ENCODE measurements around the gene CBLN3.
"Not testable (repeated sequence)": the region's sequence is repeated elsewhere in the genome, so short reads cannot be mapped to it uniquely, and the experiment has no call there.

Gene CBLN3

DNA sequence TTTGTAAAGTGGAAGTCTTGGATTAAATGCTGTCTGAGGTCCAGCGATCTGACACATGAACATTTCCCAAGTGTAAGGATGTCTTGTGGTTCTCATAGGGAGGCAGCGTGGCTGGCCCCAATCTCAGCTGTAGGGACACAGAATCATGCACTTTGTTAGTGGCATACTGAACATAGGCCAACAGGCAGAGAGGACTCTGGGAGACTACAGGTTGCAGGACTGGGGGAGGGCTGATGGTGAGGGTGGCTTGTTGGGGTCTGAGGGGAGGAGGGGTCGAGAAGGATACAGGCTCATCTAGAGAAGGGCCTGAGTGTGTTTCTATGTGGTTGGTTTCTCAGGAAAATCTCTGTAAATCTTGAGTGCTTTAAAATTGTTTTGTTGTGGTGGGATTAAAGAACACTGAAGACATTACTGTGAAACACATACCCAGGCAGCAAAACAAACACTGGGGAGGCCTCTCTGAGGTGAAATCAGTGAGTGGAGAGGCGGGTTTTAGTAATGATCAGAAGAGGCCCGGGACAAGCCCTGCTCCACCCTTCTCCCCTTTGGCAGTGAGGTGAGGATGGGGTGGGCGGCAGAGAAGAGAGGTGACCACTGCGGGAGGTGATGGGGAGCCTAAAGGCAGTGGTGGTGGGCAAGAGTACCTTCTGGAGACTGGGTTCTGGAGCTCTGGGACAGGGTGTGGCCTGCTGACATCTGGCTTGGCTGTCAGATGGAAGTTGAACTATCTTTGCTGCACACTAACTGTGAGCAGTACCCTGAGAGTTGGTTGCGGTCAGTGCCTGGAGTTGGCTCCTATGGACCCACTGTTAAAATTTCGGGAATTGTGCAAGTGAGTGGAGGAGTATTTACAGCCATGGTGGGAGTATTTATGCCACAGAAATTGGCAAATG lies 27.4 kb downstream of the CBLN3 start:
- DNase-seq (ENCODE audit: low read depth): no peak

DNA sequence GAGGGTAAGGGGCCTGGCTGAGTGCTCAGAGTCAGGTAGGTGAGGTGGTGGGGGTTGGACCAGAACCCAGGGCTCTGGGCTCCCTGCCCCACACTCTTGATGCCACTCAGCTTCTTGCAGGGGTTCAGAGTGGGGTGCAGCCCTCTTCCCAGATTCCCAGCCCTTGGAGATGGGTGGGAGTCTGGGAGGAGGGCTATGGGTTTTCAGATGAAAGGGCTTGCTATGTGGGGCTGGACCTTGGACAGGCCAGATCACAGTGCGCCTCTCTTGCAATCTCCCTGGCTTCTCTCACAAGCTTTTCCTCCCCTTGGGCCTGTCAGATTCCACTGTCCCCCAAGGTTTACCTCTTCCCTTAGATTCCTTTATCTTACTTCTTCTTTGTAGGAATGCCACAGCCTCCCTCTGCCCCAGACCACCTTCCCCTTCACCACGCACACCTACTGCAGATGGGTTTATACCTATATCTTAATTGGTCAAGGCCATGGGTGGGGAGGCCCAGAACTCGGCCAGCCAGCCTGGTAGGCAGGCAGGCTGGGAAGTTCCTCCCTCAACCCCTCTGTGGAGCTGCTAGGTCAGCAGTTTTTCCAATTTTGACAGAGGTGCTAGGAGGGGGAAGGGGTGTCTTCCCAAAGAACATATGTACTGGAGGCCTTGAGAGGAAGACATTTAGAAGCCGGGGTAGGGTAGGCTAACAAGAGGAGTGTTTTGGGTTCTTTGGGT lies 29.3 kb downstream of the CBLN3 start:
- no peak for DNase-seq (ENCODE audit: low read depth)

DNA sequence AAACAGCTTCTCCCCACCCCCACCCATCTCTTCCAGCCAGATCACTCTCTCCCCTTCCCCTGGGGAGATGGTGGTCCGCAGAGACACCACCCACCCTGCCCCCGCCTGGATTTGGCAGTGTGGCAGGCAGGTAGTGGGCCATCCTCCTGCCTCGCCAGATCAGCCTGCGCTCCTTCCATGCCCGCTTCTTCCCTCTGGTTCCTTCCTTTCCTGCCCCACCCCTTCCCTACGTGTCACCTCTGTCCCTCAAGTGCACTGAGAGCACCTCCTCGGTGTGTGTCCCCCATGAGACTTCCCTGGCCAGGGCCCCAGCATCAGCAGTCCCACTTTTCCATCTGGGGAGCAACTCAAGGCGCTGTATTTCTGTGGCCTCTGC lies 30.0 kb downstream of the CBLN3 start:
- no peak for DNase-seq (ENCODE audit: low read depth)

DNA sequence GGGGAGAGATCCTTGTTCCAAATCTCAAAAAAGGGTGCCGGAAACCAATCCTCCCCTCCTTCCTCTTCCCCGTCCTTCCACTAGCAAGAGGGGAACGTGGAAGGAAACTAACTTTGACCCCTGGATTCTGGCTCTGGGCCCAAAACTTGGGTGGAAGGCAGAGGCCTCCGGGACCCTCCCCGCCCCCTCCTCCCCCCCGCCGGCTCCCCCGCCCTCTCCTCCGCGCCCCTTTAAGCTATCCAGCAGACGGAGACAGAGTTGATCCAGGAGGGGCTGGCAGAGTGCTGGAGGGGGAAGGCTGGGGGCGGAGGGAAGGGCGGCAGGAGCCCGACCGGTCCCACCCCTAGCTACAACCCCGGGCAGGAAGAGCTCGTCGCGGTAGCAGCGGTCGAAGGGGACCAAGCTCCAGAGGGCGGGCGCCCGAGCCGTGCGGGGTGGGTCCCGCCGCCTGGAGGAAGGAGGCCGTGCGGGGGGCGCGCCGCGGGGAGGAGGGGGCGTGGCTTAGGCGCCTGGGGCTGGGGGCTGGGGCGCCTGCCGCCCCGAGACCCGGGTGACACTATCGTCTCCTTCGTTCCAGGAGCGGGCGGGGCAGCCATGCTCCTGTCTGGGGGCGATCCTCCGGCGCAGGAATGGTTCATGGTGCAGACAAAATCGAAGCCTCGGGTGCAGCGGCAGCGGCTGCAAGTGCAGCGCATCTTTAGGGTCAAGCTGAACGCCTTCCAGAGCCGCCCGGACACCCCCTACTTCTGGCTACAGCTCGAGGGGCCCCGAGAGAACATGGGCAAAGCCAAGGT lies 30.6 kb downstream of the CBLN3 start, which contains the start of gene NYNRIN:
NYNRIN (plus strand) TSS at position 351 of the 794 bp plus-strand sequence; CDS start at position 595, 244 bp downstream.
- DNase-seq (ENCODE audit: low read depth): peak; percentile 38

DNA sequence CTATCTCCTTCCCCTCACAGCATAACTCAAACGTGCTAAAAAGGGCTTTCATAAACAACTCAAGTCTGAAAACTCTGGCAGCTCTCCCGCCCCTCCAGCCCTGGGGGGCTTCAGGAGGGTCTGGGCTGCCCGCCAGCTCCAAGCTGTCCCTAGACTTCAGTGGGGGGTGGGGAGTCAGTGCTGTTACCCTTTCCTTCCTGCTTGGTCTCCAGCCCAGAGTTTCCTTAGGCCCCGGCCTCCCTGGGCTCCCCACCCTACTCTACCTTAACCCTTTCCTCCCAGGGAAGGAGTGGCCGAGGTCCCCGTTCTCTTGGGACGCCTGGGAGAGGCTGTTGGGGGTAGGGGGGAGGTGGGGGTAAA lies 31.2 kb downstream of the CBLN3 start:
- no peak for DNase-seq (ENCODE audit: low read depth)

DNA sequence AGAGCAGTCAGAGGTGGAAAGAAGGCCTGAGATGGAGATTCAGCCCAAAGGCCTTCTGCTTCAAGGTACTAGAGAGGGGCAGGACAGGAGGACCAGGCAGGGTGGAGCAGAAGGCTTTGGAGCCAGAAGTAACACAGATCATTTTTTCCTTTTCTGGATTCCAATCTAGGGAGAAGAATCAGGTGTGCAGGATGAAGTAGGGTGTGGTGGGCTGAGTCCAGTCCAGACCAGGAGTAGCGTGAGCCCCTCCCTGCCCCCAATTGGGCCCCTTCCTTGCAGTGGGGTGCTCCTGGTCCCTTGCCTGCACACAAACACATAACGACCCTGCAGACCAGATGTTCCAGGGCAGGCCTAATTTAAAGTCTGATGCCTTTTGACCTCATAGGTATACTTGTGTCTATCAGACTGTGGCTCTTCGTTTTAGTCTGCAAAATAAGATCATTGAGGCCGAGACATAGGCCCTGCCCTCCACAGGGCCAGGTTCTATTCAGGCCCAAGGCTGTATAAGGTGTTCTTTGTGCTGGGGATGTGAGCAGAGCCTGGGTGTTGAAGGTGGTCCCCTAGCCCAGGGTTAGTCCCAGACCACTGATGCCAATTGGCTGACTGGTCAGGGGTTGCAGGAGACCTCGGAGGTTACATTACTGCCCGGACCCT lies 31.7 kb downstream of the CBLN3 start:
- no peak for DNase-seq (ENCODE audit: low read depth)

DNA sequence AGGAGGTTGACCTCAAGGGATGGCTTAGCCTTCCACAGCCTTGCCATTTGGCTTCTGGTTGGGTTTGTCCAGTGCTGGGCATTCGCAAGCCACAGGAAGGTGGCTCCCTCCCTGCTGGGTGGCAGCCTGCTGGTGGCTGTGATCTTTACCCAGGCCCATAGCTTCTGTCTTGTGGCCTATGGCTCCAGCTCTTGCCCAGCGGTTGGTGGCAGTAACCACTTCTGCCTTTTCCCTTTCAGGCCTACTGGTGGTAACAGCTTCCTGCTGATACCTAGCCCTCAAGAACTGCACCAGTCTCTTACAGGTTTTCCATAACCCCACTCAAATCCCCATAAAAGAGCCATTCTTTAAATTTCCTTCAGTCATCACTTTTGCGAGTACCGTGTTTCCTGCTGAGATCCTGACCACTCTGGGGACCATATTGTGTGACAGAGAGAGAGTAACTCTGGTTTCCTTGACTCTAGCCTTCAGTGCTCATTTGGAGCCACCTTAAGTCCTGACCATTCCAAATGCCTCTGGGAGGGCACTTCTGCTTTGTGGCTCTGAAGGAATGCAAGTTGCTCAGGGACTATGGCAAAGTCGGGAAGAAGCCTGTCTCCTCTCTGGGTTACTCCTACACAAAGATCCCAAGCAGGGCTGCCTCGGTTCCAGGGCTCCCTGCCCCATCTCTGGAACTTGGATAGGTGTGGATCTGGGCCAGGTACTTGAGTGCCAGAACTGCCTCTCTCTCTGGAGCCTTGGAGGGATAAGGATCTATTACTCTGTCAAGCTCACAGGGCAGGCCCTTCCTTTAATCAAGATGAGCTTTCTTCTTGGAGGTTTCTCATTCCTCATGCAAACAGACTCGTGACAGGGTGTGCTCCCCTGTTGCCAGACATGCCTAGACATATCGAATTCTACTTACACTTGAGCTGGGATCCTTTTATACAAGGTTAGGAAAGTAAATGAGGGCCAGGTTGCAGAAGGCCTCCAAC lies 33.6 kb downstream of the CBLN3 start:
- no peak for DNase-seq (ENCODE audit: low read depth)

DNA sequence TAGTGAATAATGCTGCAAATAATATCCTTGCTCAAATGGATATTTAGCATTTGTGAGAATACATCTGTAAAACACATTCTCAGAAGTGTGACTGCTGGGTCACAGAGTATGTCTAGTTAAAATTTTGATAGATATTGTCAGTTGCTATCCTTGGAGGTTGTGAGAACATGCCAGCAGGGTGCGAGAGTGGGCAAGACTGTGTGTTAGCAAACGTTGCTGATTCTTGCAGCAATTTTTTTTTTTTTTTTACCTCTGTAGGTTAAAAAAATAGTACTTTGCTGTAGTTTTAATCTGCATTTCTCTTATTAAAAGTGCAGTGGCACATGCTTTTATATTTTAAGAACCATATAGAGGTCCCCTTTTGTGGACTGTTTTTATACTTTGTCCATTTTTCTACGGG lies 35.2 kb downstream of the CBLN3 start:
- no peak for DNase-seq (ENCODE audit: low read depth)

DNA sequence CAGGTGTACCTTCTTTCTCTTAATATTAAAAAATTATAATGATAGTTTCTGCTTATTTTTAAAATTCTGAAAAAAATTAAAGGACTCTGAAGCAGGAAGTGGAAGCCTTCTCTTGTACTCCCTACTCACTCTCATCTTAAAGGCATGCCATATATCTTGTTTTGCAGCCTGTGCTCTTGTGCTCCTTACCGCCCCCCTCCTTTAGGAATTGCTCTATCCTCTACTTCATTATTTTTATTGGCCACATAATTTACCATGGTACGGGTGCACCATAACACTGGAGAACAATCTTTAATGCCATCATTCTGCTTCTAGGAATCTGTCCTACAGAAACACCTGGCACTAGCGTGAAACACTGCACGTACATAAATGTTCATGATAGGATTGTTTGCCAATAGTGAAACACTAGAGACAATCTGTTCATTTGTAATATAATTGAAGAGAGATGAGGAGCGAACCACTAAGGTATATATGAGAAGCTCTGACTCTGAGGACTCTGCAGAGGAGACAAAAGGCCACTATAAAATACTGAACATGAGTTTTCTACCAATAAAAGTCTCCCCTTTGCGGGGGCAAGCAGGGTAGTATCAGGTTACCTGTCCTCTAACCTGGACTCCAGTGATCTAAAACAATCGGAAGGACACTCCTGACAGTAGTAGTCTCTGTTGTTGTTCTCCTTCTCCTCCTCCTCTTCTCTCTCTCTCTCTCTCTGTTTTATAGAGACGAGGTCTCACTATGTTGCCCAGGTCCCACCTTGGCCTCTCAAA lies 37.0 kb downstream of the CBLN3 start:
- DNase-seq (ENCODE audit: low read depth): peak; percentile 51

DNA sequence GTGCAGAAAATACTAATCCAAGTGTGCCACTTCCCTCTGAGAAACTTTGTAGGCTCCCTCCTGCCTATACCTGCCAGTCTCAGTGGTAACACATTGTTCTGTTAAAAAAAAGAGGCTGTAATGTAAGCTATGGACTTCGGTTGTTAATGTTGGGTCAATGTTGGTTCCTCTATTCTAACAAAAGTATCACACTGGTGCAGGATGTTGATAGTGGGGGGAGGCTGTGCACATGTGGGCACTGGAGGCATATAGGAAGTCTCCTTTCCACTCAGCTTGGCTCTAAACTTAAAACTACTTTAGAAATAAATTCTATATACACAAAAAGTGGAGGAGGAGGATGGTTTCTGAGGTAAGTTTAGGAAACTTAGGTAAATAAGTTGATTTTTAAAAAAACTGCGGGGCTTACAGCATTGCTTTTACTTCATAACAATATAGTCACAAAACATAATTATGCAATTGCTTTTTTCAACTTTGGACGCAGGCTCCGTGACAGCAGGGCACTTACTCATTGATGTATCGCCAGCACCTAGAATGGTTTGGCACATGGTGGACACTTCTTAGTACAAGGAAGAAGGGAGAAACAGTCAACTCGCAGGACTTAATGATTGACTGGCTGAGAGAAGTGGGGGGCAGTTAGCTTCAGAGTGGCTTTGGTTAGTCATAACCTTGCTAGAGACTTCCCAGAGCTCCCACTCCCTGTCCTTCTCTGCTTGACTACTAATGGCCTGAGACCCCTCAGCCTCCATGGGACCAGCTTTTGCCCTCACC lies 38.6 kb downstream of the CBLN3 start:
- DNase-seq (ENCODE audit: low read depth): no peak

DNA sequence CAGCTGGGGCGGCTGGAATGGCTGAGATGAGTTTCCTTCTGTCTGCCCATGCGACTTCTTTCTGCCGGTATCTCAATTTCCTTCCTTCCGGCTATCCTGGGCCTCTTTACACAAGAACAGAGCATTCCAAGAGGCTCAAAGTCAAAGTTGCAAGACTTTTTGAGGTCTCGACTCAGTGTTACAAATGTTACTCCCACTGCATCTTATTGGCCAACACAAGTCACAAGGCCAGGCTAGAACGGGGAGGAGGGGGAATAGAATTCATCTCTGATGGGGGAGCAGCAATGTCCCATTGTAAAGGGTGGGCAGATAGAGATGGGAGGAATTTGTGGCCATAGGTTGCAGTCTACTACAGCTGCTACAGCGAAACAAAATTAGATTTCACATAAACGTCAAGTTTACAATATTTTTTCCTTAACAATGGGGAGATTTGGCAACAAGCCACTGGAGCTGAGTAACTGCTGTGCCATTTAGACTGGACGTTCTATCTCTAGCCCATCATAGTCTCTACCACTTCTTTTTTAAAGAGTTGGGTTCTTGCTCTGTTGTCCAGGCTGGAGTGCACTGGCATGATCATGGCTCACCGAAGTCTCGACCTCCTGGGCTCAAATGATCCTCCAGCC lies 40.1 kb downstream of the CBLN3 start:
- DNase-seq (ENCODE audit: low read depth): peak; percentile 27

DNA sequence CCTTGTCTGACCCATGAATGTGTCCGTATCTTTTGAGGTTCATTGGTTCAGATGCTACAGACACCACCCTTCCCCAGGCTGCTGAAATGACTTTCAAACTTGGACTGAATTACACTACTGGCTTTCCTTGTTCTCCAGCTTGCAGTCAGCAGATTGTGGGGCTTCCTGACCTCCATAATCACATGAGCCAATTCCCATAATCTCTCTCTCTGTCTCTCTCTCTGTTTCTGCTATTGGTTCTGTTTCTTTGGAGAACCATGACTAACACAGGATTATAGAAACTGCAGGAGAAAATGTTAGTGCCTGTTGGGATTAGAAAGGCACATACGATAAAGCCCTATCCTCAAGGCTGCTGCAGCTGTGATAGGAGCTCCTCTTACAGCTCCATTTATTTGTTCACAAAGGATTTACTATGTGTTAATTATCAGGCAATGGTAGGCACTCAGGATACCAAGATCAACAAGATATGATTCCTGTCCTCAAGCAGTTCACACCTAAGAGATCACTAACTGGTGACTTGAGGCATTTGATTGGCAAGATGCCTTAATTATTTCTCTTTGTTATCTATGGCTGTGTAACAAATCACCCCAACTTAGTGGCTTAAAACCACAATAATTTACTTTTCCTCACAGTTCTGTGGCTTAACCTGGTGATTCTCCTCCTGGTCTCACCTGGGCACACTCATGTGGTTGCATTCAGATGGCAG lies 40.8 kb downstream of the CBLN3 start:
- DNase-seq (ENCODE audit: low read depth): no peak

DNA sequence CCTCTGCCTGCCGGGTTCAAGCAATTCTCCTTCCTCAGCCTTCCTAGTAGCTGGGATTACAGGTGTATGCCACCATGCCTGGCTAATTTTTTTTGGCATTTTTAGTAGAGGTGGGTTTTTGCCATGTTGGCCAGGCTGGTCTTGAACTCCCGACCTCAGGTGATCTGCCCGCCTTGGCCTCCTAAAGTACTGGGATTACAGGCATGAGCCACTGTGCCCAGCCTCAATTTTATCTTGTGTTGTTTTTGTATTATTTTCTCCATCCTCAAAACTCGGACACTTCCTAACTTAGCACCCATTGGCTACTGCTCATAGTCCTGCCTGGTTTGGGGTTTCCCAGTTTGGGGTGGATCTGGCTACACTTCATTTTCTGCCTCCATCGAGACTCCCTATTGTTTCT lies 41.9 kb downstream of the CBLN3 start:
- DNase-seq (ENCODE audit: low read depth): not testable (repeated sequence)

DNA sequence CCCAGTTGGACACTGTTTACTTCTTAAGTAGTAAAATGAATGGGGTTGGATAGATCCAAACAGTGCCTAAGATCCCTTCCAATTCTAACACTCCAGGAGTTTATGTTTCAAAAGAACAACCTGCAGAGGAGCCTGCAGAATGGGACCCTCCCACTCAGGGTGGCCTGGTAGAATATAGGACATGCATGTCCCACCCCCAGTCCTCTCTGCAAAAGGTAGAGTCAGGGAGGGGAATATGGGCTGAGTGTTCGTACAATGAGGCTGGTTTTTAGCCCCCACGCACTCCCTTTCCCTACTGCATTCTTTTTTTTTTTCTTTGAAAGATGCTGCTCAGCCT lies 42.5 kb downstream of the CBLN3 start:
- DNase-seq (ENCODE audit: low read depth): no peak

DNA sequence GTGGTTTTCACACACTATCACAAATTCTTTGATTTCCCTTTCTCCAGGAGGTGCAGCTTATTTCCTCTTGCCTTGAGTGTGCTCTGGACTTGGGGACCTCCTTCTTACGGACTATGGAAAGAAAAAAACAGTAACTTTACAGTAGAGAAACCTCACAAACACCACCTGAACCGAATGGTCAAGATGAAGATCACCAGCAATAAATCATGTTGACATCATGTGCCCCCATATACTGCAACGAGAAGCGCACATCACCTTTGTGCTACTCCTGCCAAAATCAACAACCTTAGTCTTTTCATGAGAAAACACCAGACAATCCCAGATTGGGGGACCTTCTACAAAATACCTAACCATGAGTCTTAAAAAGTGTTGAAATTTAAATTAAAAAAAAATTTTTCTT lies 43.9 kb downstream of the CBLN3 start:
- DNase-seq (ENCODE audit: low read depth): no peak

DNA sequence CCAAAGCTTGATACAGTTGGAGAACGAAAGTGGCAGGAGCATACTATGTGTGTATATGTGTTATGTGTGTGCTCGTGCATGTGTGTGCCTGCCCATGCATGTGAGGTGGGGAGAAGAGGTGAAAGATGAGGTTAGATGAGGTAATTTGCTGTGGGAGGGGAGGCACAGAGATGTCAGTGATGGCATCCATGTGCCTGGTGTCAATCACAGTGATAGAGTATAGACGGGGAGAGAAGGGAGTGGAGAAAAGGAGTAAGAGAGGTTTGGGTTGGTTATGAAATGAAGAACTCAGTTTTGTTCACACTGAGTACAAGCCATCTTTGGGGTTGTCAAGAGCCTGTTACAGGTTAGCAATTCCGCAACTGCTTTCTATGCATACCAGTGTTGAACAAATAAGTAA lies 45.3 kb downstream of the CBLN3 start:
- no peak for DNase-seq (ENCODE audit: low read depth)

DNA sequence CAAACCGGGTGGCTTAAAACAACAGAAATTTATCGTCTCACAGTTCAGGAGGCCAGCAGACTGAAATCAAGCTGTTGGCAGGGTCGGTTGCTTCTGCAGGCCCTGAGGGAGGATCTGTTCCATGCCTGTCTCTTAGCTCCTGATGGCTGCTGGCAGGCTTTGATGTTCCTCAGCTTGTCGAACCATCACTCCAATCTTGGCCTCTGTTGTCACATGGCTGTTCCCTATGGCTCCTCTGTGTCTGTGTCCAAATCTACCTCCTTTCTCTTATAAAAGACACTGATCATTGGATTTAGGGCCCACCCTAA lies 47.5 kb downstream of the CBLN3 start:
- DNase-seq (ENCODE audit: low read depth): no peak

DNA sequence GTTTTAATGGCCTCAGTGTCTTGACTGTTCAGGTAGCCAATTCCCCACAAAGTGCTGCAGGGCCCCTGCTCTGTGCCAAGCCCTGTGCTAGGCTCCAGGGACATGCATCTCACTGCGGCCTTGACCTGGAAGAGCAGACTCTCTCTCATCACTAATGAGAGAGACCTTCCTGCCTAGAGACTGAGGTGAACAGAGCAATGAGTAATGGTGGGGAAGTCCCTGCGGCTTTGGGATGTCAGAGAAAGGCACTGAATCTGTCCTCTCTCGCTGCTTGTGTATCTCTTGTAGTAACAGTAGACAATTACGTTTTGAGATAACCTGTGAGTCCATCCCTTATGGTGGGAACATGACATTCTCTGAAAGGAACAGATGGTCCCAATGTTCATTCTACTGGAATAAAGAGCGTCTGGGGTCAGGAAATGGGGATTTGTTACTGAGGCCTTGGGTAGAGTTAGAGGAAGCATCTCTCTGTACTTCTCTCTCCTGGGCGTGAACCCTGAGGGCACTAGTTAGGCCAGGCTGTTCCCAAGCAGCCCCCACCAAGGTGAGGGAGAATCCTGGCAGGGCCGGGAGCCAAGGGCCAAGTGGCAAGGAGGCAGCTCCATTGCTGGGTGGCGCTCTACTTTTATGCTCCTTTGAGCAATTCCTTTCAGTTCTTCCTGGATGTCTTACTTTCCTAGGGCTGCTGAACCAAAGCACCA lies 48.0 kb downstream of the CBLN3 start:
- DNase-seq (ENCODE audit: low read depth): peak; percentile 15
